ENCODE measurements around the gene DLG3.

Gene DLG3

DNA sequence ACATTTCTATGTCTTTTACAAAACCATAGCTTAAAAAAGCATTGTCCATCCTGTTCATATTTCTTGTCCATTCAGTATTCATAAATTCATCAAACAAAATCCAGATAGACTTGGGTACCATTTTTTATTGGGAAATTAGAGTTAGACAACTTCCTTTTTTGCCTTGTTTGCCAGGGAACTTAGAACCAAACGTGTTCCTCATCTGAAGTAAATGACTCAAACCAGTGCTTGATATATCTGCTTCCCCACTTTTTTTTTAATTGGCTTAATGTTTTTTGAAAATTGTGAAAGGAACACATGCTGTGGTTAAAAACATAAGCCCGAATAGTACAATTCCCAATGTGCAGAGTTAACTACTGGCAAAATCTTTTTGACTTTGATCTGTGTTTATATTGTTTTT, 44.2 kb downstream of the DLG3 start:
- Histone ChIP-seq H3K4me3 (replicated peaks; ENCODE audit: low read depth, low read length) (no peak overlapping the region), H3K27me3 (replicated peaks; ENCODE audit: control insufficient read depth, insufficient read depth, low read length) (no peaks in the 10 kb centered on the region), H3K36me3 (ENCODE audit: control insufficient read depth, insufficient read depth, low read length) (no peaks in the 10 kb centered on the region)
- TF ChIP-seq CTCF (IDR thresholded peaks at IDR 0.05; ENCODE audit: insufficient read depth, low read length, poor library complexity, severe bottlenecking) = no peak
- DNase-seq (ENCODE audit: extremely low read depth, insufficient read length) = no peak

DNA sequence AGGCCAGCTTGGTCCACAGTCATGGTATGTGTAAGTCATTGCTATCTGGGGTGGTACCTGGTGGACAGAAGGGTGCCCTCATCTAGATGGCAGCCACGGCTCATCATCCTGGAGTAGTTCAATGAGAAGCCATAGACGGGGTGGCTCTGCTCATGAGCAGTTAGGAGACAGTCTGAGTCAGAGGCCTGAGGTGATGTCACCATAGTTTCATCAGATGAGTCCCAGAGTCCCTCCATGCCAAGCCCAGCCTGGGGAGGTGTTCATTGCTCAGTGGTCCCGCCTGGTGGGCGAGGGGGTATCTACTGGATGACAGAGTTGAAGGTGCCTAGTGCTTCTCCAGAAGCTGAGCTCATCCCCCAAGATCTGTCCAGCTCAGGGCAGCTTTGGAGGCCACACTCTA, 49.8 kb downstream of the DLG3 start:
- no peaks in the 10 kb centered on the region for H3K36me3 ChIP-seq (ENCODE audit: control insufficient read depth, insufficient read depth, low read length)
- no peak for TF ChIP-seq CTCF (IDR thresholded peaks at IDR 0.05; ENCODE audit: insufficient read depth, low read length, poor library complexity, severe bottlenecking)
- no peaks in the 10 kb centered on the region for H3K27me3 ChIP-seq (replicated peaks; ENCODE audit: control insufficient read depth, insufficient read depth, low read length)

GRCh38 chrX:70496491-70496890, 51.9 kb downstream of the DLG3 start:
- TF ChIP-seq CTCF (IDR thresholded peaks at IDR 0.05; ENCODE audit: insufficient read depth, low read length, poor library complexity, severe bottlenecking) = no peak
- no peaks in the 10 kb centered on the region for H3K36me3 ChIP-seq (ENCODE audit: control insufficient read depth, insufficient read depth, low read length)
- H3K27me3 ChIP-seq (replicated peaks; ENCODE audit: control insufficient read depth, insufficient read depth, low read length) = no peaks in the 10 kb centered on the region
- no peak overlapping the region for H3K4me3 ChIP-seq (replicated peaks; ENCODE audit: low read depth, low read length)
- no peak for DNase-seq (ENCODE audit: extremely low read depth, insufficient read length)

More for the DNA sequence above, 49.8 kb downstream of the DLG3 start:
- no peak for DNase-seq (ENCODE audit: extremely low read depth, insufficient read length)
- H3K4me3 ChIP-seq (replicated peaks; ENCODE audit: low read depth, low read length) = no peak overlapping the region

- TF ChIP-seq CTCF (IDR thresholded peaks at IDR 0.05; ENCODE audit: insufficient read depth, low read length, poor library complexity, severe bottlenecking) = no peak
- DNase-seq (ENCODE audit: extremely low read depth, insufficient read length) = no peak
- Histone ChIP-seq H3K36me3 (ENCODE audit: control insufficient read depth, insufficient read depth, low read length) (no peaks in the 10 kb centered on the region), H3K4me3 (replicated peaks; ENCODE audit: low read depth, low read length) (no peak overlapping the region), H3K27me3 (replicated peaks; ENCODE audit: control insufficient read depth, insufficient read depth, low read length) (no peaks in the 10 kb centered on the region)
These were observed 52.4 kb downstream of the DLG3 start for GRCh38 chrX:70497026-70497425.

DNA sequence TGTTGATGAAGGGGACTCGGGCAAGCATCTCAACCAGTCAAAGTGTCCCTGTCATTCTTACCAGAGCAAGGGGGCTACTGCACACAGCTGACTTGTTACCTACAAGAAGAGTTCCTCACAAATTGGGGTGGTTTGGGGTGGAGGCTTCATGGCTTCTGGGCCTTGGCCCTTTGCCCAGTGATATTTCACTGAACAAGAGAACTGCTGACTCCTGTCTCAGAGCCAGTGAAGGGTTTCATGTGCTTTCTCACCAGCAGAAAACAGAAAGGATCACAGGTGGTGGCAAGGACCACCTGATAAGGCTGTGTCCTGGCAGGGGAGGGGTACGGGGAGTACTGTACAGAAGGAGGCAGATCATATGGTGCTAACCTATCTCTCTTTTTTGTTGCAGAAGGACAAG, 53.5 kb downstream of the DLG3 start:
- DNase-seq (ENCODE audit: extremely low read depth, insufficient read length) = no peak
- TF ChIP-seq CTCF (IDR thresholded peaks at IDR 0.05; ENCODE audit: insufficient read depth, low read length, poor library complexity, severe bottlenecking) = no peak
- no peaks in the 10 kb centered on the region for H3K27me3 ChIP-seq (replicated peaks; ENCODE audit: control insufficient read depth, insufficient read depth, low read length)
- no peak overlapping the region for H3K4me3 ChIP-seq (replicated peaks; ENCODE audit: low read depth, low read length)
- no peaks in the 10 kb centered on the region for H3K36me3 ChIP-seq (ENCODE audit: control insufficient read depth, insufficient read depth, low read length)

DNA sequence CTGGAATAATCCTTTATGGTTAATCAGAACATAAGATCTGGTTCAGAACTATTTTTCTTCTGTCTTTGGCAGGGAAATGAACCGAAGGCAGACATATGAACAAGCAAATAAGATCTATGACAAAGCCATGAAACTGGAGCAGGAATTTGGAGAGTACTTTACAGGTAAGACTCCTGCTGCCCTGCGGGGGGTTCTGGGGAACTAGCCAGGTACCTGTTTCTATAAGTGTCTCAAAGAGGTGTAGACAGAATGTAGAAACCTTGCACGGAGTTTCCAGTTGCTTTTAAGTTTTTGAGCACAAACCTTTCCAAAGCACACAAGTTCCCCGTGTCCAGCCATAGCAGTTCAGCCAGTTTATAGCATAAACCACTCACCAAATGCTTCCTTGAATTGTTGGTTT, 56.2 kb downstream of the DLG3 start:
- DNase-seq (ENCODE audit: extremely low read depth, insufficient read length) = no peak
- no peak for TF ChIP-seq CTCF (IDR thresholded peaks at IDR 0.05; ENCODE audit: insufficient read depth, low read length, poor library complexity, severe bottlenecking)
- Histone ChIP-seq H3K36me3 (ENCODE audit: control insufficient read depth, insufficient read depth, low read length) (no peaks in the 10 kb centered on the region), H3K27me3 (replicated peaks; ENCODE audit: control insufficient read depth, insufficient read depth, low read length) (no peaks in the 10 kb centered on the region), H3K4me3 (replicated peaks; ENCODE audit: low read depth, low read length) (no peak overlapping the region)

All from GM06990 (cell line).